ENCODE data around the gene ABHD14A.

The ABHD14A gene

GRCh38 chr3:51931756-51932155, 43.1 kb upstream of the ABHD14A start:
- no peak for TF ChIP-seq CTCF (IDR thresholded peaks at IDR 0.05; ENCODE audit: control insufficient read depth, extremely low read depth, insufficient read depth)
- no peak overlapping the region for H3K4me3 ChIP-seq (ENCODE audit: low read depth, low read length)
- no peak for DNase-seq (ENCODE audit: low read depth)

GRCh38 chr3:51932471-51933370, 42.1 kb upstream of the ABHD14A start:
- DNase-seq (ENCODE audit: low read depth), result no peak
- H3K4me3 ChIP-seq (ENCODE audit: low read depth, low read length), result no peak overlapping the region
- TF ChIP-seq CTCF (IDR thresholded peaks at IDR 0.05; ENCODE audit: control insufficient read depth, extremely low read depth, insufficient read depth), result no peak

GRCh38 chr3:51933471-51934138, 41.3 kb upstream of the ABHD14A start:
- no peak for TF ChIP-seq CTCF (IDR thresholded peaks at IDR 0.05; ENCODE audit: control insufficient read depth, extremely low read depth, insufficient read depth)
- no peak overlapping the region for H3K4me3 ChIP-seq (ENCODE audit: low read depth, low read length)
- no peak for DNase-seq (ENCODE audit: low read depth)

- no peak overlapping the region for H3K4me3 ChIP-seq (ENCODE audit: low read depth, low read length)
- no peak for DNase-seq (ENCODE audit: low read depth)
- no peak for TF ChIP-seq CTCF (IDR thresholded peaks at IDR 0.05; ENCODE audit: control insufficient read depth, extremely low read depth, insufficient read depth)
Measured at GRCh38 chr3:51934139-51934850, 40.6 kb upstream of the ABHD14A start.

GRCh38 chr3:51934991-51935885, 39.6 kb upstream of the ABHD14A start:
- no peak for DNase-seq (ENCODE audit: low read depth)
- no peak for TF ChIP-seq CTCF (IDR thresholded peaks at IDR 0.05; ENCODE audit: control insufficient read depth, extremely low read depth, insufficient read depth)
- H3K4me3 ChIP-seq (ENCODE audit: low read depth, low read length), result no peak overlapping the region

Measured in LNCaP clone FGC (cell line).